ENCODE data around the gene ORAI2.

GRCh38 chr7:102425639-102426267 lies 7.6 kb upstream of the ORAI2 start:
- TF ChIP-seq EZH2 (IDR thresholded peaks at IDR 0.05; ENCODE audit: low read length) (no peak), CTCF (optimal IDR thresholded peaks at IDR 0.05 in 1 of 3, IDR thresholded peaks at IDR 0.05 in 1 of 3, conservative IDR thresholded peaks at IDR 0.05 in 1 of 3; ENCODE audit: extremely low read depth in 1 of 3, insufficient read depth in 2 of 3, low read length in 3 of 3) (no peak)
